HepG2 (cell line): ENCODE data around the gene TMEM127. TPM values are rescaled to one million over a fixed set of nuclear protein-coding genes. Genes with fewer than 3 reads are reported as not detected.
A peak's percentile ranks its signal among the peaks of the same experiment; 100 is the strongest.

Experiments
- ERF ChIP-seq: IDR thresholded peaks from 2 replicates; pipeline ENCODE4 v1.6.1; 2018; ENCODE audit warnings: missing biosample characterization, missing genetic modification reagents
- ETV5 ChIP-seq: IDR thresholded peaks from 2 replicates; pipeline ENCODE4 v1.6.1; 2018; ENCODE audit warnings: missing biosample characterization, missing genetic modification reagents, inconsistent platforms, borderline replicate concordance
- GFI1 ChIP-seq: sonication (generic); formaldehyde crosslinking; IDR thresholded peaks from 2 replicates; pipeline ENCODE4 v1.5.0; 2020; ENCODE audit warnings: missing genetic modification reagents, mild to moderate bottlenecking, borderline replicate concordance
- MEIS2 ChIP-seq: sonication (generic); formaldehyde crosslinking; IDR thresholded peaks from 2 replicates; pipeline ENCODE4 v1.9.0; 2021; ENCODE audit warnings: mild to moderate bottlenecking, missing genetic modification reagents
- PAF1 ChIP-seq: IDR thresholded peaks from 2 replicates; pipeline ENCODE4 v1.6.1; 2016; ENCODE audit warnings: missing genetic modification reagents, missing compliant biosample characterization
- ZBTB3 ChIP-seq: sonication (generic); formaldehyde crosslinking; IDR thresholded peaks from 2 replicates; pipeline ENCODE4 v1.4.0; 2020; ENCODE audit warnings: low read depth, mild to moderate bottlenecking, moderate library complexity, missing genetic modification reagents, borderline replicate concordance
- ZNF510 ChIP-seq: sonication (generic); formaldehyde crosslinking; IDR thresholded peaks from 2 replicates; pipeline ENCODE4 v1.4.0; 2020; ENCODE audit warnings: low read depth, mild to moderate bottlenecking, missing genetic modification reagents
- ZNF549 ChIP-seq: sonication (generic); formaldehyde crosslinking; IDR thresholded peaks from 2 replicates; pipeline ENCODE4 v1.5.0; 2020; ENCODE audit warnings: missing genetic modification reagents
- ZNF703 ChIP-seq: sonication (generic); formaldehyde crosslinking; IDR thresholded peaks from 2 replicates; pipeline ENCODE4 v1.5.1; 2020; ENCODE audit warnings: missing genetic modification reagents, mild to moderate bottlenecking, moderate library complexity, borderline replicate concordance
- polyA plus RNA-seq, 8 experiments: library from polyadenylated mRNA; depleted of rRNA in 3 of 8; stranded (reverse) in 7 of 8; unstranded in 1 of 8; fragments of >200 nt; fragmentation: Illumina TruSeq in 4 of 8; extraction: Trizol in 4 of 8; gene quantifications; 2 replicates each; pipeline versions ENCODE4 v1.2.1 to v1.2.3, GENCODE V29; 2011 to 2016; ENCODE audit warnings: low read depth in 4 of 8, missing spikeins in 1 of 8, mixed read lengths in 1 of 8; ENCODE audit not compliant: insufficient read depth in 1 of 8
- total RNA-seq, 5 experiments: library from RNA; depleted of rRNA; stranded (reverse); fragments of >200 nt; fragmentation: Illumina TruSeq; extraction: Trizol; gene quantifications; 2 replicates each; pipeline ENCODE4 v1.2.3, GENCODE V29; 2016; ENCODE audit warnings: low read depth in 1 of 5
- TF ChIP-seq, protein P1 (sequence below): sonication (generic); formaldehyde crosslinking; IDR thresholded peaks from 2 replicates; pipeline ENCODE4 v1.5.0; 2020; ENCODE audit warnings: mild to moderate bottlenecking, missing genetic modification reagents, borderline replicate concordance
- TF ChIP-seq, protein P2 (sequence below): sonication (generic); formaldehyde crosslinking; IDR thresholded peaks from 2 replicates; pipeline ENCODE4 v1.5.0; 2020; ENCODE audit warnings: mild to moderate bottlenecking, missing genetic modification reagents
- TF ChIP-seq, protein P3 (sequence below): sonication (generic); formaldehyde crosslinking; IDR thresholded peaks from 2 replicates; pipeline ENCODE4 v1.8.0; 2022; ENCODE audit warnings: missing genetic modification reagents, mild to moderate bottlenecking, moderate library complexity, borderline replicate concordance
- TF ChIP-seq, protein P4 (sequence below): sonication (generic); formaldehyde crosslinking; IDR thresholded peaks from 2 replicates; pipeline ENCODE4 v1.4.0; 2020; ENCODE audit warnings: mild to moderate bottlenecking, low read depth, missing genetic modification reagents

Gene TMEM127
- total and polyA plus RNA-seq, 2 of the 13 experiments (the other 11 are each of a cell fraction or from before 2014, with no cell fraction given), result 21.5 to 33.9 TPM

DNA sequence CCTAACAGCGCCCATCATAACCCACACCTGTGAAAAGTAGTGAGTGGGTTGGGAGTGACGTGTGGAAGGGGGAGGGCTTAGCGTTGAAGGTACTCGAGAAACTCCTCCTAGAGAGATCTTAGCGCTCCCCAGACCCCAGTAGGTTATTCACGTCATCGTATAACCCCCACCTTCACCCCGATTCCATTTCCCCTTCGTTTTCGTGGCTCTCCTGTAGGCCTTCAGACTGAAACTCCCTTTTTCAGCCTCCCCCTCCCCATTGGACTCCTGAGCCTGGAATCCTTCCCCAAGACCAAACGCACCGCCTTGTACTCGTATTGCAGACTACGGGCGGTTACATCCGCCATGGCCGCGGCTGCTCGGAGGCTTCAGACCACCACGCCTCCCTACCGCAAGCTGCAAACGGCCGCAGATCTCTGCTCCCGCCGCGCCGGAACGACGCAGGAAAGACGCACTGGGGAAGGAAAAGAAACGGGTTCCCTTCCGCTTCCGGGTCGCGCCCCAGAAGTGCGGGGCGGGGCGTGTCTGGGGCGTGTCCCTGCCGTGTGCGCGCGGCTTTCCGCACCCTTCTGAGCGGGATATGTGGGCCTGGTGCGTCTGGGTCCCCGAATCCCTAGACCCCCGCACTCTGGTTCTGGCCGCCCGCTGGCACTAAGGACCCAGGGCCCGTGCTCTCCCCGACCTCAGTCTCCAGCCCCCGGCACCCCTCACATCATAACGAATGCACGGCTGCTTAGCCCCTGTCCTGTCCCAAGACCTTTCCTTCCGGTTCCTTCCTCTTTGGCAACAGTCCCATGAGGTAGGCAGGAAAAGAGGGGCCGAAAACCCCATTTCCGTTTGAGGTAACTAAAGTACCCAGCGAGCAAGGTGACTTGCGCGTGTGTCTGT is 39.5 kb upstream of the TMEM127 start, which contains the start of gene SNRNP200 (continued):
- TF ChIP-seq, protein P1, sequence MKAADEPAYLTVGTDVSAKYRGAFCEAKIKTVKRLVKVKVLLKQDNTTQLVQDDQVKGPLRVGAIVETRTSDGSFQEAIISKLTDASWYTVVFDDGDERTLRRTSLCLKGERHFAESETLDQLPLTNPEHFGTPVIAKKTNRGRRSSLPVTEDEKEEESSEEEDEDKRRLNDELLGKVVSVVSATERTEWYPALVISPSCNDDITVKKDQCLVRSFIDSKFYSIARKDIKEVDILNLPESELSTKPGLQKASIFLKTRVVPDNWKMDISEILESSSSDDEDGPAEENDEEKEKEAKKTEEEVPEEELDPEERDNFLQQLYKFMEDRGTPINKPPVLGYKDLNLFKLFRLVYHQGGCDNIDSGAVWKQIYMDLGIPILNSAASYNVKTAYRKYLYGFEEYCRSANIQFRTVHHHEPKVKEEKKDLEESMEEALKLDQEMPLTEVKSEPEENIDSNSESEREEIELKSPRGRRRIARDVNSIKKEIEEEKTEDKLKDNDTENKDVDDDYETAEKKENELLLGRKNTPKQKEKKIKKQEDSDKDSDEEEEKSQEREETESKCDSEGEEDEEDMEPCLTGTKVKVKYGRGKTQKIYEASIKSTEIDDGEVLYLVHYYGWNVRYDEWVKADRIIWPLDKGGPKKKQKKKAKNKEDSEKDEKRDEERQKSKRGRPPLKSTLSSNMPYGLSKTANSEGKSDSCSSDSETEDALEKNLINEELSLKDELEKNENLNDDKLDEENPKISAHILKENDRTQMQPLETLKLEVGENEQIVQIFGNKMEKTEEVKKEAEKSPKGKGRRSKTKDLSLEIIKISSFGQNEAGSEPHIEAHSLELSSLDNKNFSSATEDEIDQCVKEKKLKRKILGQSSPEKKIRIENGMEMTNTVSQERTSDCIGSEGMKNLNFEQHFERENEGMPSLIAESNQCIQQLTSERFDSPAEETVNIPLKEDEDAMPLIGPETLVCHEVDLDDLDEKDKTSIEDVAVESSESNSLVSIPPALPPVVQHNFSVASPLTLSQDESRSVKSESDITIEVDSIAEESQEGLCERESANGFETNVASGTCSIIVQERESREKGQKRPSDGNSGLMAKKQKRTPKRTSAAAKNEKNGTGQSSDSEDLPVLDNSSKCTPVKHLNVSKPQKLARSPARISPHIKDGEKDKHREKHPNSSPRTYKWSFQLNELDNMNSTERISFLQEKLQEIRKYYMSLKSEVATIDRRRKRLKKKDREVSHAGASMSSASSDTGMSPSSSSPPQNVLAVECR (CRISPR knock-in tag), result peak; percentile 99
- TF ChIP-seq ETV5 (CRISPR knock-in tag) (peak; percentile 73), GFI1 (CRISPR knock-in tag) (no peak; the same call in 1 of the 2 replicates), MEIS2 (CRISPR knock-in tag) (peak; percentile 93), ZNF549 (CRISPR knock-in tag) (peak; percentile 53; the same call in 1 of the 2 replicates), ERF (CRISPR knock-in tag) (peak; percentile 87), ZNF703 (0 out of 2 replicates have a peak, but pooled peaks have one; percentile 63), PAF1 (CRISPR knock-in tag) (no peak), ZNF510 (CRISPR knock-in tag) (peak; percentile 91; the same call in 1 of the 2 replicates), ZBTB3 (CRISPR knock-in tag) (0 out of 2 replicates have a peak, but pooled peaks have one; percentile 65)
- TF ChIP-seq, protein P2, sequence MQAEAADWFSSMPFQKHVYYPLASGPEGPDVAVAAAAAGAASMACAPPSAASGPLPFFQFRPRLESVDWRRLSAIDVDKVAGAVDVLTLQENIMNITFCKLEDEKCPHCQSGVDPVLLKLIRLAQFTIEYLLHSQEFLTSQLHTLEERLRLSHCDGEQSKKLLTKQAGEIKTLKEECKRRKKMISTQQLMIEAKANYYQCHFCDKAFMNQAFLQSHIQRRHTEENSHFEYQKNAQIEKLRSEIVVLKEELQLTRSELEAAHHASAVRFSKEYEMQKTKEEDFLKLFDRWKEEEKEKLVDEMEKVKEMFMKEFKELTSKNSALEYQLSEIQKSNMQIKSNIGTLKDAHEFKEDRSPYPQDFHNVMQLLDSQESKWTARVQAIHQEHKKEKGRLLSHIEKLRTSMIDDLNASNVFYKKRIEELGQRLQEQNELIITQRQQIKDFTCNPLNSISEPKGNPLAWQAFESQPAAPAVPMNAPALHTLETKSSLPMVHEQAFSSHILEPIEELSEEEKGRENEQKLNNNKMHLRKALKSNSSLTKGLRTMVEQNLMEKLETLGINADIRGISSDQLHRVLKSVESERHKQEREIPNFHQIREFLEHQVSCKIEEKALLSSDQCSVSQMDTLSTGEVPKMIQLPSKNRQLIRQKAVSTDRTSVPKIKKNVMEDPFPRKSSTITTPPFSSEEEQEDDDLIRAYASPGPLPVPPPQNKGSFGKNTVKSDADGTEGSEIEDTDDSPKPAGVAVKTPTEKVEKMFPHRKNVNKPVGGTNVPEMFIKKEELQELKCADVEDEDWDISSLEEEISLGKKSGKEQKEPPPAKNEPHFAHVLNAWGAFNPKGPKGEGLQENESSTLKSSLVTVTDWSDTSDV (CRISPR knock-in tag), result peak; percentile 99
- TF ChIP-seq, protein P3, sequence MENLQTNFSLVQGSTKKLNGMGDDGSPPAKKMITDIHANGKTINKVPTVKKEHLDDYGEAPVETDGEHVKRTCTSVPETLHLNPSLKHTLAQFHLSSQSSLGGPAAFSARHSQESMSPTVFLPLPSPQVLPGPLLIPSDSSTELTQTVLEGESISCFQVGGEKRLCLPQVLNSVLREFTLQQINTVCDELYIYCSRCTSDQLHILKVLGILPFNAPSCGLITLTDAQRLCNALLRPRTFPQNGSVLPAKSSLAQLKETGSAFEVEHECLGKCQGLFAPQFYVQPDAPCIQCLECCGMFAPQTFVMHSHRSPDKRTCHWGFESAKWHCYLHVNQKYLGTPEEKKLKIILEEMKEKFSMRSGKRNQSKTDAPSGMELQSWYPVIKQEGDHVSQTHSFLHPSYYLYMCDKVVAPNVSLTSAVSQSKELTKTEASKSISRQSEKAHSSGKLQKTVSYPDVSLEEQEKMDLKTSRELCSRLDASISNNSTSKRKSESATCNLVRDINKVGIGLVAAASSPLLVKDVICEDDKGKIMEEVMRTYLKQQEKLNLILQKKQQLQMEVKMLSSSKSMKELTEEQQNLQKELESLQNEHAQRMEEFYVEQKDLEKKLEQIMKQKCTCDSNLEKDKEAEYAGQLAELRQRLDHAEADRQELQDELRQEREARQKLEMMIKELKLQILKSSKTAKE (CRISPR knock-in tag), result no peak
- TF ChIP-seq, protein P4, sequence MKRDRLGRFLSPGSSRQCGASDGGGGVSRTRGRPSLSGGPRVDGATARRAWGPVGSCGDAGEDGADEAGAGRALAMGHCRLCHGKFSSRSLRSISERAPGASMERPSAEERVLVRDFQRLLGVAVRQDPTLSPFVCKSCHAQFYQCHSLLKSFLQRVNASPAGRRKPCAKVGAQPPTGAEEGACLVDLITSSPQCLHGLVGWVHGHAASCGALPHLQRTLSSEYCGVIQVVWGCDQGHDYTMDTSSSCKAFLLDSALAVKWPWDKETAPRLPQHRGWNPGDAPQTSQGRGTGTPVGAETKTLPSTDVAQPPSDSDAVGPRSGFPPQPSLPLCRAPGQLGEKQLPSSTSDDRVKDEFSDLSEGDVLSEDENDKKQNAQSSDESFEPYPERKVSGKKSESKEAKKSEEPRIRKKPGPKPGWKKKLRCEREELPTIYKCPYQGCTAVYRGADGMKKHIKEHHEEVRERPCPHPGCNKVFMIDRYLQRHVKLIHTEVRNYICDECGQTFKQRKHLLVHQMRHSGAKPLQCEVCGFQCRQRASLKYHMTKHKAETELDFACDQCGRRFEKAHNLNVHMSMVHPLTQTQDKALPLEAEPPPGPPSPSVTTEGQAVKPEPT, result peak; percentile 88; the same call in 1 of the 2 replicates
